ENCODE results near the gene RAPGEF4. TPM values are rescaled to one million over a fixed set of nuclear protein-coding genes. Genes with fewer than 3 reads are reported as not detected.

Gene RAPGEF4
- total RNA-seq (1 to 10 TPM; 3.7 to 7.6 (median 4.9) TPM), polyA plus RNA-seq (1 to 10 TPM in 2 of 3 donors, under 1 TPM in 1; 0.23 to 4.2 (median 1.1) TPM)

GRCh38 chr2:172735582-172736423 lies at the start of gene RAPGEF4:
Gene RAPGEF4 (plus strand): TSS chr2:172735845. CDS start chr2:172735984, 139 bp downstream.
- intact Hi-C loops (cut with DNase I) = no loop called here
- no peak for DNase-seq
- 1% methylated on average over 95 of the region's 95 CpGs for WGBS, 2 donors

GRCh38 chr2:172693037-172693436 lies 42.6 kb upstream of the RAPGEF4 start:
- Histone ChIP-seq H3K27ac (no peak overlapping the region), H3K36me3 (no peaks in the 10 kb centered on the region), H3K9me3 (no peaks in the 10 kb centered on the region), H3K27me3 (no peaks in the 10 kb centered on the region), H3K4me3 (no peak overlapping the region), H3K4me1 (peaks cover 0 to 15% (median 14%) of the 10 kb centered on the region in 4 donors)
- DNase-seq = peak; percentile 81
- 3 to 12% methylated on average over 3 of the region's 3 CpGs for WGBS, 2 donors
- intact Hi-C loops (cut with DNase I) = no loop called here
- TF ChIP-seq CTCF (IDR thresholded peaks at IDR 0.05) (no peak), EP300 (IDR thresholded peaks at IDR 0.05) (peak in 2 of 4 donors; percentile 11 to 42), POLR2A (IDR thresholded peaks at IDR 0.05) (no peak), POLR2AphosphoS5 (IDR thresholded peaks at IDR 0.05) (peak in 3 of 4 donors; percentile 80 to 82 (median 81))

More at GRCh38 chr2:172735582-172736423, at the start of gene RAPGEF4:
- Histone ChIP-seq H3K36me3 (no peaks in the 10 kb centered on the region), H3K4me3 (peak within 1 kb of the TSS in 3 of 4 donors; percentile 35 to 54 (median 49)), H3K4me1 (peaks cover 0 to 17% (median 16%) of the 10 kb centered on the region in 4 donors), H3K27me3 (peaks cover 13 to 24% (median 22%) of the 10 kb centered on the region in 3 donors), H3K9me3 (no peaks in the 10 kb centered on the region), H3K27ac (no peak within 1 kb of the TSS)
- no peak for TF ChIP-seq CTCF (IDR thresholded peaks at IDR 0.05)
- no peak for TF ChIP-seq EP300 (IDR thresholded peaks at IDR 0.05)

GRCh38 chr2:172693529-172694455 lies 41.9 kb upstream of the RAPGEF4 start:
- 65 to 66% methylated on average over 8 of the region's 8 CpGs for WGBS, 2 donors
- Histone ChIP-seq H3K27ac (no peak overlapping the region), H3K36me3 (no peaks in the 10 kb centered on the region), H3K4me1 (peaks cover 0 to 17% (median 14%) of the 10 kb centered on the region in 4 donors), H3K4me3 (no peak overlapping the region), H3K27me3 (no peaks in the 10 kb centered on the region), H3K9me3 (no peaks in the 10 kb centered on the region)
- TF ChIP-seq POLR2A (IDR thresholded peaks at IDR 0.05) (no peak), CTCF (IDR thresholded peaks at IDR 0.05) (no peak), EP300 (IDR thresholded peaks at IDR 0.05) (no peak), POLR2AphosphoS5 (IDR thresholded peaks at IDR 0.05) (no peak)
- intact Hi-C loops (cut with DNase I) = no loop called here
- no peak for DNase-seq

- Histone ChIP-seq H3K27ac (no peak overlapping the region), H3K9me3 (no peaks in the 10 kb centered on the region), H3K4me3 (no peak overlapping the region), H3K4me1 (peaks cover 0 to 17% (median 14%) of the 10 kb centered on the region in 4 donors), H3K27me3 (no peaks in the 10 kb centered on the region), H3K36me3 (no peaks in the 10 kb centered on the region)
- intact Hi-C loops (cut with DNase I) = no loop called here
- TF ChIP-seq POLR2A (IDR thresholded peaks at IDR 0.05) = no peak
- no peak for TF ChIP-seq CTCF (IDR thresholded peaks at IDR 0.05)
- TF ChIP-seq POLR2AphosphoS5 (IDR thresholded peaks at IDR 0.05) = no peak
- TF ChIP-seq EP300 (IDR thresholded peaks at IDR 0.05) = no peak
- 76 to 90% methylated on average over 3 of the region's 3 CpGs for WGBS, 2 donors
- no peak for DNase-seq
Measured at GRCh38 chr2:172697296-172697695, 38.3 kb upstream of the RAPGEF4 start.

Data from sigmoid colon (tissue), 7 donors.